ENCODE data around the gene CXCL5. TPM values are rescaled to one million over a fixed set of nuclear protein-coding genes. Genes with fewer than 3 reads are reported as not detected.
"Not testable (repeated sequence)": the region's sequence is repeated elsewhere in the genome, so short reads cannot be mapped to it uniquely, and the experiment has no call there.

Gene CXCL5
- total RNA-seq, 4 donors from 2014 or later, result 0.23 to 0.70 TPM; not detected in 2

- WGBS, 2 donors, result 62 to 67% methylated on average over 1 of the region's 1 CpG
- no peaks in the 10 kb centered on the region for H3K9me3 ChIP-seq
- no peak overlapping the region for H3K4me3 ChIP-seq
- DNase-seq, result no peak
- H3K36me3 ChIP-seq, result no peaks in the 10 kb centered on the region
- intact Hi-C loops (cut with DNase I), result no loop called here
- no peak for TF ChIP-seq CTCF (IDR thresholded peaks at IDR 0.05)
- no peak for TF ChIP-seq POLR2A (IDR thresholded peaks at IDR 0.05)
- peaks cover 0 to 27% (median 0%) of the 10 kb centered on the region in 4 donors for H3K27me3 ChIP-seq
- peaks cover 0 to 5% (median 0%) of the 10 kb centered on the region in 3 donors for H3K4me1 ChIP-seq
- H3K27ac ChIP-seq, result no peak overlapping the region
These were observed 13.0 kb downstream of the CXCL5 start for GRCh38 chr4:73985528-73985852.

GRCh38 chr4:73984736-73985527 is 13.5 kb downstream of the CXCL5 start:
- intact Hi-C loops (cut with DNase I), result no loop called here
- Histone ChIP-seq H3K27me3 (peaks cover 0 to 27% (median 0%) of the 10 kb centered on the region in 4 donors), H3K36me3 (no peaks in the 10 kb centered on the region), H3K27ac (no peak overlapping the region), H3K4me1 (peaks cover 0 to 5% (median 0%) of the 10 kb centered on the region in 3 donors), H3K9me3 (no peaks in the 10 kb centered on the region), H3K4me3 (no peak overlapping the region)
- 75 to 82% methylated on average over 4 of the region's 4 CpGs for WGBS, 2 donors
- TF ChIP-seq CTCF (IDR thresholded peaks at IDR 0.05) (no peak), POLR2A (IDR thresholded peaks at IDR 0.05) (no peak)
- no peak for DNase-seq

GRCh38 chr4:73981175-73981574 is 17.3 kb downstream of the CXCL5 start:
- H3K9me3 ChIP-seq; H3K4me1 ChIP-seq; intact Hi-C loops (cut with DNase I); H3K27ac ChIP-seq; H3K36me3 ChIP-seq; DNase-seq; H3K4me3 ChIP-seq: not testable (repeated sequence)
- H3K27me3 ChIP-seq, result peaks cover 0 to 18% (median 0%) of the 10 kb centered on the region in 4 donors
- 70 to 75% methylated on average over 6 to 7 of the region's 7 CpGs for WGBS, 2 donors

- H3K4me3 ChIP-seq, result no peak overlapping the region
- peaks cover 0 to 18% (median 0%) of the 10 kb centered on the region in 4 donors for H3K27me3 ChIP-seq
- no peak for TF ChIP-seq POLR2A (IDR thresholded peaks at IDR 0.05)
- TF ChIP-seq CTCF (IDR thresholded peaks at IDR 0.05), result no peak
- no peaks in the 10 kb centered on the region for H3K9me3 ChIP-seq
- DNase-seq, result no peak
- WGBS, 2 donors, result 89 to 98% methylated on average over 3 of the region's 3 CpGs
- H3K4me1 ChIP-seq, result peaks cover 0 to 5% (median 0%) of the 10 kb centered on the region in 3 donors
- no peaks in the 10 kb centered on the region for H3K36me3 ChIP-seq
- intact Hi-C loops (cut with DNase I), result no loop called here
- H3K27ac ChIP-seq, result no peak overlapping the region
These were observed 19.0 kb downstream of the CXCL5 start for GRCh38 chr4:73979407-73979957.

- H3K27ac ChIP-seq, result no peak overlapping the region
- peaks cover 0 to 18% (median 0%) of the 10 kb centered on the region in 4 donors for H3K27me3 ChIP-seq
- no peaks in the 10 kb centered on the region for H3K36me3 ChIP-seq
- DNase-seq, result no peak
- no peaks in the 10 kb centered on the region for H3K9me3 ChIP-seq
- no peak for TF ChIP-seq POLR2A (IDR thresholded peaks at IDR 0.05)
- TF ChIP-seq CTCF (IDR thresholded peaks at IDR 0.05), result no peak
- intact Hi-C loops (cut with DNase I), result no loop called here
- peaks cover 0 to 5% (median 0%) of the 10 kb centered on the region in 3 donors for H3K4me1 ChIP-seq
- H3K4me3 ChIP-seq, result no peak overlapping the region
These were observed 19.6 kb downstream of the CXCL5 start for GRCh38 chr4:73978886-73979285.
